22Rv1 (cell line): ENCODE measurements around the gene ZNF488.

Experiments used
- ZFX ChIP-seq: fragments of 450-650 bp; IDR thresholded peaks from 2 replicates; pipeline ENCODE4 v1.6.1; 2017; ENCODE audit warnings: antibody characterized with exemption, borderline replicate concordance
- TF ChIP-seq, protein P1 (sequence below): fragments of 450-650 bp; IDR thresholded peaks from 2 replicates; pipeline ENCODE4 v1.5.1; 2017; ENCODE audit warnings: mild to moderate bottlenecking

DNA sequence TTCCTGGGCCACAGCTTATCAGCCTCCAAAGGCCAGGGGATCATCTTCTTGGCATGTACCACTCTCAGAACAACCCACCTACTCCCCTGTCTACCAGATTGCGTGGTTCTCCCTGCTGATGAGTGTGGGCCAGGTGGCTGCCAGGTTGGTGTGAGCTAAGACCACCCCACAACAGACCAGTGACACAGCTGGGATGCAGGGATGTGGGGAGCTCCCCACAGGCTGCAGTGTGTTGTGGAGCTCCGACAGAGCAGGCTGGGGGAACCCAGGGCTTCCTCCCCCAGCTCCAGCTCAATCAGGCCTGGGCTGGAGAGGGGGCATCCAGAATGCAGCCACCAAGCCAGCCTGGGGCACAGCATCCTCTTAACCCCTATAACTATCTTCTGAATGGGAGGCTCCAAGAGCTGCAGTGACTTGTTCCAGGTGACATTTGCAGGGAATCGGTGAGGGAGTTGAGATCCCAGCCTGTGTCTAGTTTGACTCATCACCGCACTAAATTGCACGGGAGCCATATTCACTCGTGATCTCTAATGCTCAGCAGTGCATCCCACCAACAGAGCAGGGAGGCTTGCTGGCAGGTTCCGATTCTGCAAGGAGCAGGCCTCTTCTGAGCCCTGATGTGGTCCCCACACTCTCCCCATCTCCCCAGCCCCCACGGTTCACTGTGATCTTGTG is 62.4 kb downstream of the ZNF488 start:
- TF ChIP-seq, protein P1, sequence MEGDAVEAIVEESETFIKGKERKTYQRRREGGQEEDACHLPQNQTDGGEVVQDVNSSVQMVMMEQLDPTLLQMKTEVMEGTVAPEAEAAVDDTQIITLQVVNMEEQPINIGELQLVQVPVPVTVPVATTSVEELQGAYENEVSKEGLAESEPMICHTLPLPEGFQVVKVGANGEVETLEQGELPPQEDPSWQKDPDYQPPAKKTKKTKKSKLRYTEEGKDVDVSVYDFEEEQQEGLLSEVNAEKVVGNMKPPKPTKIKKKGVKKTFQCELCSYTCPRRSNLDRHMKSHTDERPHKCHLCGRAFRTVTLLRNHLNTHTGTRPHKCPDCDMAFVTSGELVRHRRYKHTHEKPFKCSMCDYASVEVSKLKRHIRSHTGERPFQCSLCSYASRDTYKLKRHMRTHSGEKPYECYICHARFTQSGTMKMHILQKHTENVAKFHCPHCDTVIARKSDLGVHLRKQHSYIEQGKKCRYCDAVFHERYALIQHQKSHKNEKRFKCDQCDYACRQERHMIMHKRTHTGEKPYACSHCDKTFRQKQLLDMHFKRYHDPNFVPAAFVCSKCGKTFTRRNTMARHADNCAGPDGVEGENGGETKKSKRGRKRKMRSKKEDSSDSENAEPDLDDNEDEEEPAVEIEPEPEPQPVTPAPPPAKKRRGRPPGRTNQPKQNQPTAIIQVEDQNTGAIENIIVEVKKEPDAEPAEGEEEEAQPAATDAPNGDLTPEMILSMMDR: no peak
- TF ChIP-seq ZFX: no peak
